GM12801 (cell line): ENCODE data around the gene CDK6.

Experiments used
- CTCF ChIP-seq: IDR thresholded peaks from one replicate; pipeline ENCODE4 v1.5.1; 2011; ENCODE audit warnings: control low read depth; ENCODE audit not compliant: insufficient read length; ENCODE audit errors: extremely low read depth

CDK6 gene

GRCh38 chr7:92582948-92583347 lies 253.4 kb downstream of the CDK6 start:
- TF ChIP-seq CTCF: no peak

GRCh38 chr7:92576296-92576695 lies 260.1 kb downstream of the CDK6 start:
- TF ChIP-seq CTCF: no peak

GRCh38 chr7:92569137-92569536 lies 267.2 kb downstream of the CDK6 start:
- TF ChIP-seq CTCF: no peak

- TF ChIP-seq CTCF: no peak
These were observed 268.9 kb downstream of the CDK6 start for GRCh38 chr7:92567460-92567859.

- no peak for TF ChIP-seq CTCF
These were observed 273.0 kb downstream of the CDK6 start for GRCh38 chr7:92563345-92563744.

- no peak for TF ChIP-seq CTCF
These were observed 275.8 kb downstream of the CDK6 start for GRCh38 chr7:92560602-92561001.

- no peak for TF ChIP-seq CTCF
These were observed 278.5 kb downstream of the CDK6 start for GRCh38 chr7:92557808-92558362.

- no peak for TF ChIP-seq CTCF
These were observed 279.1 kb downstream of the CDK6 start for GRCh38 chr7:92557249-92557648.
